GM21723 (cell line): ENCODE measurements around the gene FPGS.

ENCODE experiments used
- ATAC-seq: cut with Tn5 transposase; IDR thresholded peaks from one replicate; pipeline ENCODE4 v1.9.1; 2021; ENCODE audit warnings: mild to moderate bottlenecking, moderate library complexity; ENCODE audit not compliant: unreplicated experiment

Gene FPGS

DNA sequence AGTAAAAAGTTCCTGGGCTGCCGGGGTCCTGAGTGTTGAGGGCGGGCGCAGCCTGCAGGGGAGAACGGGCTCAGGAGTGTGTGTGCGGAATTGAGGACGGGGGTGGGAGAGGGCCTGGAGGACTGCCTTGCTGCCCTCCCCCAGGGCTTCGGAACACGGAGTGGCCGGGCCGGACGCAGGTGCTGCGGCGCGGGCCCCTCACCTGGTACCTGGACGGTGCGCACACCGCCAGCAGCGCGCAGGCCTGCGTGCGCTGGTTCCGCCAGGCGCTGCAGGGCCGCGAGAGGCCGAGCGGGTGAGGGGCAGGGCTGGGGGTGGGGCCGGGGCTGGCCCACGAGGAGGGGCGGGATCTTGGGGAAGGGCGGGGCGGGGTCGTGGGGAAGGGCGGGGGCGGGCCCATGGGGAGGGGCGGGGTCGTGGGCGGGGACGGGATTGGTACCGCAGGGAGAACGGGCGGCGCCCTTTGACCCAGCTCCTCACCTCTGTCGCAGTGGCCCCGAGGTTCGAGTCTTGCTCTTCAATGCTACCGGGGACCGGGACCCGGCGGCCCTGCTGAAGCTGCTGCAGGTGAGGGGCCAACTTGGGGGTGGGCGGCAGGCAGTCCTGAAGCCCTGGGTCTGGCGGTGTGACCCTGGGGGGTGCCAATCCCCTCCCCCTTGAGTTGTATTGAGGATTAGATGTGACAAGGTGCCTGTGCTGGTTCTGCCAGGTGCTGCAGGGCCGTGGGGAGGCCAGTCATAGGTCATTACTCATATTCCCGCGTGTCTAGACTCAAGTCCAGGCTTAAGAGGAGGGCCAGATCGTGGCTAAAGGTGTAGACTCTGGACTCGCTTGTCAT, 7.1 kb downstream of the FPGS start:
- ATAC-seq: no peak

DNA sequence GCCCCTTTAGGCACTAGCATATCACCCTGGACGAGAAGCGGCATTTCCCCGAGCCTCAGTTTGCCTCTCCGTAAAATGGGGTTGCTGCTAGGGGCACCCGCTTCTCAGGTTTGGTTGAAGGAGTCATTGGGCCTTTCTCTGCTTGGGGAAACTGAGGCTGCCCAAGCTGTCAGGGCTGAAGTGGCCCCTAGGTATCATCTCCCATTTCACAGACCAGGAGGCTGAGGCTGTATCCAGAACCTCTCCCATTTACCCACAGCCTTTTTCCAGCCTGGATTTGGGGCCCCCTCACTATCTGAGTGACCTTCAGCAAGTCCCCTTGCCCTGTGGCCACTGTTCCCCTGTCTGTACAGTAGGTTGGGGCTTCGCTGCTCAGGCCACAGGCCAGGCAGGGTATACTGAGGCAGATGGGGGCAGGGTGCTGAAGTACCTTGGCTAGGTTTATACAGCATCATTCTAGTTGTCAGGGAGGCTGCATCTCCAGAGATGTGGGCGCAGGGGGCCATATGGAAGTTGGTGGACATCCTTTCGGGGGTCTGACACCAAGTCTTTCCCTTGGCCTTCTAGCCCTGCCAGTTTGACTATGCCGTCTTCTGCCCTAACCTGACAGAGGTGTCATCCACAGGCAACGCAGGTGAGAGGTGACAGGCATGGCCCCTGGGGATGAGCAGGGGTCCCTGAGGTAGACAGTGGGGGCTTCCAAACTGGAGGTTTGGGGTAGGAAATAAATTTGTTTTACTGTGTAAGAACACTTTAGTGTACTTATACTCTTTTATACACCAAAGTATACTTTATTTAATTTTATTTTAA, 7.9 kb downstream of the FPGS start:
- ATAC-seq: no peak

DNA sequence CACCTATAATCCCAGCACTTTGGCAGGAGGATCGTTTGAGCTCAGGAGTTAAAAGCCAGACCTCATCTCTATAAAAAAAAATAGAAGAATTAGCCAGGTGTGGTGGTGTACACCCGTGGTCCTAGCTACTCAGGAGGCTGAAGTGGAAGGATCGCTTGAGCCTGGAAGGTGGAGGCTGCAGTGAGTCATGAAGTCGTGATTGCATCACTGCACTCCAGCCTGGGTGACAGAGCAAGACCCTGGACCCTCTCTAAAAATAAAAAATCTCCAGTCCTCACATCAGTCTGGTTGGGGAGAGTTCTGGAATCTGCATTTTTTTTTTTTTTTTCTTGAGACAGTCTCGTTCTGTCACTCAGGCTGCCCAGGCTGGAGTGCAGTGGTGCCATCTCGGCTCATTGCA, 9.3 kb downstream of the FPGS start:
- ATAC-seq: no peak

DNA sequence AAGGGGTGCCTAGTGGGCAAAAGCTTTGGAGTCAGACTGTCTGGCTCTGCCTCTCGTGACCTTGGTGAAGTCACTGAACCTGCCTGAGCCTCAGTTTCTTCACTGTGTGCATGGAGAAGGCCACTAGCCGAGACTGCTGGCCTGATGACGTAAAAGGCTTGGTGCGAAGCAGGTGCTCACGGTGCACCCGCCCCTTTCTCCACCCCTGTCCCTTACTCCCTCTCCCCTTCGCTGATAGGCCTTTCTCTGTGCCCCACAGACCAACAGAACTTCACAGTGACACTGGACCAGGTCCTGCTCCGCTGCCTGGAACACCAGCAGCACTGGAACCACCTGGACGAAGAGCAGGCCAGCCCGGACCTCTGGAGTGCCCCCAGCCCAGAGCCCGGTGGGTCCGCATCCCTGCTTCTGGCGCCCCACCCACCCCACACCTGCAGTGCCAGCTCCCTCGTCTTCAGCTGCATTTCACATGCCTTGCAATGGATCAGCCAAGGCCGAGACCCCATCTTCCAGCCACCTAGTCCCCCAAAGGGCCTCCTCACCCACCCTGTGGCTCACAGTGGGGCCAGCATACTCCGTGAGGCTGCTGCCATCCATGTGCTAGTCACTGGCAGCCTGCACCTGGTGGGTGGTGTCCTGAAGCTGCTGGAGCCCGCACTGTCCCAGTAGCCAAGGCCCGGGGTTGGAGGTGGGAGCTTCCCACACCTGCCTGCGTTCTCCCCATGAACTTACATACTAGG, 10.4 kb downstream of the FPGS start:
- ATAC-seq: no peak

DNA sequence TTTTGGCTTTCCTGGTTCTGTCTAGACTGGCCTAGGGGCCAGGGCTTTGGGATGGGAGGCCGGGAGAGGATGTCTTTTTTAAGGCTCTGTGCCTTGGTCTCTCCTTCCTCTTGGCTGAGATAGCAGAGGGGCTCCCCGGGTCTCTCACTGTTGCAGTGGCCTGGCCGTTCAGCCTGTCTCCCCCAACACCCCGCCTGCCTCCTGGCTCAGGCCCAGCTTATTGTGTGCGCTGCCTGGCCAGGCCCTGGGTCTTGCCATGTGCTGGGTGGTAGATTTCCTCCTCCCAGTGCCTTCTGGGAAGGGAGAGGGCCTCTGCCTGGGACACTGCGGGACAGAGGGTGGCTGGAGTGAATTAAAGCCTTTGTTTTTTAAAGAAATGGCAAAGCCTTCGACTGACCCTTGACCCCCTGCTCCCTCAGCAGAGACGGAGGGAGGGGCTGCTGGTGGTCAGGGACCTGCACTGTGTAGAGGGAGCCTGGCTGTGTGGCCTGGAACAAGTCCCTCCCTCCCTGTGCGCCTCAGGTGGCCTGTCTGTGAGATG, 11.1 kb downstream of the FPGS start:
- no peak for ATAC-seq

DNA sequence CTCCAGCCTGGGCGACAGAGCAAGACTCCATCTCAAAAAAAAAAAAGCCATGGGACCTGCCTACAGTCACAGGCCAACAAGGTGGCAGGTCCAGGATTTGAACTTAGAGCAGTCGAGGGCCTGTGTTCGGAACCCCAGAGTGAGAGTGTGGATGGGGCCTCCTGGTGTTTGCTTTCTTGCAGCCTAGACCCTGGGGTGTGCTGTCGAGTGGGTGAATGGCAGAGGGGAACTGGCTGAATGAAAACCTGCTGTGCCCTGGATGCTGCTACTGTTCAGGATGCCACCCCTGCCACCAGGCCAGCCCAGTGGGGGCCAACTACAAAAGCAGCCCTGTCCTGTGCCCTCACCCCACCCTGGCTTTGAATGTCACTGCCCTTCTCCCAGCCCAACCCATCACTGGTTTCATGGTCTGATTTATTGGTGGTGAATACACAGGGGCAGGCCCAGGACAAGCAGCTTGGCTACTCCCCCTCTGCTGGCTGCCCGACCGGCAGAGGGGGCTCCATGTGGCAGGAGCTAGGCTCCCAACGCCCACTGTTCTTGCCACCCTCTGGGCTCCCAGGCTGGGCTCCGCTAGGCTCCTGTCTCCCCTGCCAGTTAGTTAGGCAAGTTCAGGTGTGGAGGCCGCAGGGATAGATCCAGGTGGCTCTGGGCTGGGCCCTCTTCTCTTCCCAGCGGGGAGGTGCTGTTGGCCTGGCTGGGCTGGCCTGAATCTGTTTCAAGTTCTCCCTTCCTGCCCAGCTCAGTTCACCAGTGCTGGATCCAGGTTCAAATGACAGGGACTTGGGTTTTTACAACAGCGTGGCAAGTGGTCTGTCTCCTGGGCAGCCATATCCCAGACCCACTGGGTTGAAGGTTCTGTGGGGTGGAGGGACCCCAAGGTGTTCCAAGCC, 12.2 kb downstream of the FPGS start:
- ATAC-seq: no peak

DNA sequence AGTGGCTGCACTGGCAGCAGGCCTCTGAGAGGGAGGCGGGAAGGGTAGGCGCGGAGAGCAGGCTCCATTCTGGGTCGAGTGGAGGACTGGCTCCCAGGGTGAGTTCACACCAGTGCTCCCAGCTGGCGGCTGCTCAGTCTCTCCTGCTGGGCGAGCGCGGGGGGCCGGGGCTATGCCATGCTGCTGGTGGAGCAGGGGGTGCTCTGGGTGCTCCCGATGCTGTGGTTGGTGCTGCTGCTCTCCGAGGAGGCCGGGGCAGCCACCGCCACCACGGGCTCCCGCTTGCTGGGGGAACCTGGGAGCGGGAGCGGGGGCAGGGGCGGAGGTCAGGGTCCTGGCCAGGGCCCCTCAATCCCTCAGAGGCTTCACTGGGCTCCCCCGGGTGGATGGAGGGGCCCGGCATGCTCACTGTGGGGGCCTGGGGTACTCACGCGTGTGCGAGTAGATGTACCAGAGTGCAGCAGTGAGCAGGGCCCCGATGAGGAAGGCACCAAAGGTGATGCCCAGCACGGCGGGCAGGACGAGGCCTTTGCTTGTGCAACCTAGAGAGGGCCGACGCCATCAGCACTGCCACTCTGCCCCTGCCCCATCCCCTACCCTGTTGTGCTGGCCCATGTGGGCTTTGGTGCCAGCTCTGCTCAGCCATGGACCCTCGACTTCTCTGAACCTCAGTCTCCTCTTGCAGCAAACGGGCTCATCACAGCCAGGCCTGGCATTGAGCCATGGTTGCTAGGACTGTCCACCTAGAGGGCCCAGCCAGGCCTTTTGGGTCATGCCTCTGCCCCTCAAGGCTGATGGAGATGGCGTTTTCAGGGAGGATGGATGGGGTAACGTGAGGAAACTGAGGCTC, 13.1 kb downstream of the FPGS start:
- no peak for ATAC-seq

DNA sequence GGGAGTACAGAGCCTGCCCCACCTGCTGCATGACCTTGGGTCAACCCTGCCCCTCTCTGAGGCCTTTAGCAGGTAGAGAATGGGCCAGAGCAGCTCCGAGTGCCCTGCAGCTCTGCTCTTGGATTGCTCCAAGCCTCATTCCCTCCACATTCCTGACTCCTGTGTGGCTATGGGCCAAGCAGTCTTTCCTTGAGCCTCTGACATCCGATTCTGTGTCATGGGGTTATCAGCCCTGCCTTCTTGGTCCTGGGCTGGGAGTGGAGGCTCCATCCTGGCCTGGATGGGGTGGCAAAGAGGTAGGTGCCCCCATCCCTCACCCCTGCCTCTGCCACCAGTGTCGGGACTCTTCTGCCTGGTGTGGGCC, 13.7 kb downstream of the FPGS start:
- ATAC-seq: no peak

DNA sequence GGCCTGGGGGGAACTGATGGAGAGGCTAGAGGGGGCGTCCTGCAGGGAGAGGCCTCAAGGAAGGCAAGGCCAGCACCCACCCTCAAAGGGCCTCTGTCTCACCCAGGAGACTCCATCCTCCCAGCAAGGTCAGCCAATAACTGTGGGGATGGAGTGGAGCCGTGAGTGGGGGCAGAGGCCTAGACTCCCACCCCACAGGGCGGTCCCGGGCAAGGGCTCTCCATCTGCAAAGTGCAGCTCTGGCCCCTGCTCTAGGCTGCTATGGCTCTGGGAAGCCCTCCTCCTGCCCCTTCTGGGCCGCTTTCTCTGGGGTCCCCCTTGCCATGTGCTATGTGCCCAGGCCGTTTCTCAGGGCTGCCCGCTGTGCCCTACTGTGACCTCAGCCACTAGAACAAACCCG, 14.0 kb downstream of the FPGS start:
- no peak for ATAC-seq

DNA sequence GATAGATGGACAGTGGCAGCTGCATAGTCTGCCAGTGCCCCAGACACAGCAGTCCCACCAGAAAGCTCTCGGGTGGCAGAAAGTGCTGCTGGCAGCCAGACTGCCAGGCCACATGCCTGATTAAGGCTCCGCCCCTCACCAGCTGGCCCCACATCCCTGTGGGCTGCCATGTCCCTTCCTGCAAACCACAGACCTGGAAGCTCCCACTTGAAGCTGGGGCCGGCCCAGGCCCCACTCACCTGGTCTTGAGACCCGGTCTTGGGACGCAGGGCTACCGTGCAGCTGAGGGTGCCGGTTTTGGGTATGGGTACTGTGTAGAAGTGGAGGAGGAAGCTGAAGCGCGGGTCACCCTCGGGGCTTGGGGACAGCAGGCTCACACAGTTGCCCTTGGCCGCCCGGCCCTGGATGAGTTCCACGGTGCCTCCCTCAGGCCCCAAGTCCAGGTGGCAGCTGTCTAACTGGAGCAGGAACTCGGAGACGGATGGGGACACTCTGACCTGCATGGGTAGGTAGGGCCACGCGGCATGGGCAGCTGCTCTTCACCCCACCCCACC, 15.3 kb downstream of the FPGS start:
- no peak for ATAC-seq

DNA sequence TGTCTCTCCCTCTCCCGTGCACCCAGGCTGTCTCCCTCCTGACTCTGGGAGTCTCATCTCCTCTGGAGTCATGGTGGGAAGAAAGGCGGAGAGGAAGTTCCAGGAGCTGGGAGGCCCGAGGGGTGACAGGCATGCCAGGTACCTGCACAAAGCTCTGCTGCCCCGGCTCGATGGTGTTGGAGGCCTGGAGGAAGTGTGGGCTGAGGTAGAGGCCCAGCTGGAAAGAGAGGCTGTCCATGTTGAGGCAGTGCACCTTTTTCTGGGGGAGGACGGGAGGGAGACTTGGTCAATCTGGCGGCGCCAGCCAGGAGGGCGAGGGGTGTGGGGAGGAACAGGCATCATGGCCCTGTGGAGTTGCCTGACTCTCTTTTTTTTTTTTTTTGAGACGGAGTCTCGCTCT, 15.9 kb downstream of the FPGS start:
- ATAC-seq: no peak

DNA sequence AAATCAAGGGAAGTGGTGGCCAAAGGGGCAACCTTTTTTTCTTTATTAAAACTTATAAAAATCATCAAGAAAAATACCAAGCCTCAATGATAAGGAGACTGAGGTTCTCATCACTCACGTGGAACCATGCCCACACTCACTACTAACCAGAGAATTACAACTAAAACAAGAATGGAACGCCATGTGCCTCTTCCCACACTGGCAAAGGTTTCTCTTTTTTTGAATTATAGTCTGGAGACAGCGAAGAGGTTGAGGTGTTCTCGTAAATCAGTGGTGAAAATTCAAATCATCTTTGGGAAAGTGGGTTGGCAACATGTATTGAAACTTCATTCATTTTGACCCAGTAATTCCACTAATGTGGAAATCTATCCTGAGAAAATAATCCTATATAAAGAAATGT, 19.4 kb downstream of the FPGS start:
- no peak for ATAC-seq

DNA sequence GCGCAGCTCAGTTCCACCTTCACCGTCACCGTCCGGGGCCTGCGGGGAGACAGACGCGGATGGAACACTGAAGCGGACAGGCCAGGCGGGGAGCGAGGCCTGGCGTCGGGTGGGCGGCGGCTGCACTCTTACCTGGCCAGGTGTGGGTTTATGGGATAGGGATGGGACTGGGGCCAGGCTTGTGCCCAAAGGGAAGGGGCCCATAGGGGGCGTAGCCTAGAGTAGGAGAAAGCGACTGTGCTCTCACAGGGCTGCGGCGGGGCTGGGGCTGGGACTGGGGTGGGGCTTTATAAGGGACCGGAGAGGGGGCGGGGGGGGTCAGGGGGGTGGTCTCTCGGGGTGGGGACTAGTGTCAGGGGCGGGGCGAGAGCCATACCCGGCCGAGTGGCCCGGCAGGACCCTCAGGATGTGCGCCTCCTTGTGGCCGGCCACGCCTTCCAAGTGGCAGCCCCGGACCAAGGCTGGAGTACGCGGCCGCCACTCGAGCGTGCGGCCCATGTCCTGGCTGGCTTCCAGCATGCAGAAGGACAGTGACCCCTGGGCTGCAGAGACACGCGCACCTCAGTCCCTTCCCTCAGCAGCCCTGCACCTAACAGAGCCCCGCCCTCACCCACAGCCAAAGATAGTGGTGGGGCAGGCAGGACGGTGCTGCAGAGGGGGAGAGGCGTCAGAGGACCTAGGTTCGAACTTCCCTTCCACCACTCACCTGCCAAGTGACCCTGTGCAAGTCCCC, 22.8 kb downstream of the FPGS start:
- ATAC-seq: no peak

DNA sequence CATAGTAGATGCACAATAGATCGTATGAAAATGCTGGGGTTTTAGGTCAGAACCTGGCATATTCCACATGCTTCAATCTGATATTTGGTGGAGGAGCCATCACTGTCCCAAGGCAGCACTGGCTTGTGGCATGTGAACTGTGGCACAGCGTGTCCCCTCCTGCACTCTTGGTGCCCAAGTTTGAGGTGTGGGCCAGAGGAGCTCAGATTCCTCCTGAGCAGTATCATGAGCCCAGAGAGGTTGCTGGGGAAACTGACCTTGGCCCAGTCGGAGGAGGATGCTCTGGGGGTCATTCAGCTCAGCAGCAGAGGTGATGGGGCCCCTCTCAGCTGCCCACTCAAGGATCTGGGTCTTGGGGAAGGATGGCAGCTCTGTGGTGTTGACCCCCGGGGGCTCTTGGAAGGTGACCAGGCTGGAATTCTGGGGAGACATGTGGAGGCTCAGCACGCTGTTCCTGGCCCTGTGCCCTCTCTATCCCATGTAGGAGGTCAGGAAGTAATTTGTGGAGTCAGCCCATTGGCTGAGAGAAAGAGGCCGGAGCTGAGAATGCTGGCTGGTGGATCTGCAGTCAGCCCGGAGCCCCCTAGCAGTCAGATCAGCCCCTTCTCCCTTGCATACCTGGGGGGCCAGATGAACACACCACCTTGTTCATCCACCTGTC, 23.7 kb downstream of the FPGS start:
- no peak for ATAC-seq

DNA sequence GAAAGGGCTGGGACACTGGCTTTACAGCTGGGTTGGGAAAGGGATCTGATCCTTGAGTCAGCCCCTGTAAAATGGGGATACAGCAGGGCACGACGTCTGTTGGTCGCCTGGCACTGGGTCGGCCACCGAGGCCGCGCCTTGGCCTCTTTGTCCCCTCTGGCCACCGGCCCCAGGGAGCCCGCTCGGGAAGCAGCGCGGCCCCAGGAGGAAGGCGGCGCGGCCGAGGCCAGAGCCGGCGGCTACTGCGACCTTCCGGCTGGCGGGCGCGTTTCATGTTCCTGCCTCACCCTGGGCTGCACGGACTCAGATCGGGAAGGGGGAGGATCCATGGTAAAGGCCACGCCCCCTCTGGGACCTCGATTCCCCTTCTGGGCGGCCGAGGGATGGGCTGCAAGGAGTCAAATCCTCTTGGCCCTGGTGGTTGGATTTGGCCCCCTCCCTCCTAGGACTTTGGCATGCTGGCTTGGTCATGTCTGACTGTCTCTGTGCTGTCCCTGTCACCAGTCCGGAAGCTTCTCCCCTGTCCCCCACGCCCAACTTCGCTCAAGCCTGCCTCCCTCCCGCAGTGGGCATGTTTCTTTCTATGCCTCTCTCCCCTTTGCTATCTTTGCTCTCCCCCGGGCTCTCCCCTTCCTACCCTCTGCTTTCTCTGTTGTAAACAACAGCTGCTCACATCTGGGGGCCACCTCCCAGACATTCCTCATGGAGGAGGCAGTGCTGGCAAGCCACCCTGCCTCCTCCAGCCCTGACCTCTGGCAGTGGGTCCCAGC, 25.8 kb downstream of the FPGS start:
- no peak for ATAC-seq

DNA sequence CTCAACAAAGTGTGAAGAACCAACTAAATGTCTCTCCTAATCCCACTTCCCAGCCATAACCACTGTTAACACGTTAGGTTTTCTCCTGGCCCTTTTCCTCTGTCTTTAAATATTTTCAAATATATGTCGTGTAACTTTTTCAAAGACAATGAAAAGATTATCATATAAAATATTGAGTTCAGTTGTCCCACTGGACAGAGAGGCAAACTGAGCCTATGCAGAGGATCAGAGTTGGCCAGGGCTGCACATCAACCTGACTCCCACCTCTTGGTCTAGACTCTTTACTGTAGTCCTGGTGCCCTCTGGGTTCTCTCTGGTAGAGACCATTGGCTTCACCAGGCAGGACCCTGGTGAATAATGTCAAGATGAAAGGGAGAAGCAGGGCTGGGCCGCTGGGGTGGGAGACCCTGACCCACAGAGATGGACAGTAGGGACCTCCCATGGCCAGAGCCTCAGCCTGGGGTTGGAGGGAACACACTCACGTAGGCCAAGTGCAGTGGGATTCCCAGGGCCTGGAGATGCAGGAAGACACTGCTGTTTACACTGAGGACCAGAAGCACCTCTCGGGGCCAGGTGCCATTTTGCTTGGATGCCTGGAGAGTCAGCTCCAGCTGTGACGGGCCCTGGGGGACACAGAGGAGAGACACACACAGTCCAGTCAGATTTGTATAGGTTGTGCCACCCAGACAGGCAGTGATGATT, 26.7 kb downstream of the FPGS start:
- no peak for ATAC-seq

DNA sequence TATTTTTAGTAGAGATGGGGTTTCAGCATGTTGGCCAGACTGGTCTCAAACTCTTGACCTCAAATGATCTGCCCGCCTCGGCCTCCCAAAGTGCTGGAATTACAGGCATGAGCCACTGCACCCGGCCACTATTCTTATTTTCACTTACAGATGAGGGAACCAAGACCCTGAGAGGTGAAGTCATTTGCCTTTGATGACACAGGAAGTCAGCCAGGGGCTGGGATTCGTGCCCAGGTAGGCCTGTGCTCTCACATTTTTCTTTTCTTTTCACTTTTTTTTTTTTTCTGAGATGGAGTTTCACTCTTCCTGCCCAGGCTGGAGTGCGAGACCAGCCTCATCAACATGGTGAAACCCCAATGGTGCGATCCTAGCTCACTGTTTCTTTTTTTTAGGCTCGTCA, 29.6 kb downstream of the FPGS start:
- ATAC-seq: no peak
